Head of caudate nucleus (tissue), 42 donors: ENCODE data around the gene ROBO1.
"Not testable (repeated sequence)": the region's sequence is repeated elsewhere in the genome, so short reads cannot be mapped to it uniquely, and the experiment has no call there.

Experiments
- DNase-seq, 42 donors: peaks; one replicate each; pipeline versions ENCODE4 v3.0.0 to v3.0.0-alpha.2; 2020 to 2021; ENCODE audit warnings: mixed read lengths in 7 of 42
- intact Hi-C: fragments of 100-400 bp; cut with DNase I; formaldehyde crosslinking; loops from one replicate; pipeline ENCODE4 v1.15.0; 2022

The ROBO1 gene

GRCh38 chr3:79217096-79217495, 550.7 kb downstream of the ROBO1 start:
- DNase-seq = no peak
- intact Hi-C loops = no loop called here

GRCh38 chr3:79215286-79215685, 552.5 kb downstream of the ROBO1 start:
- intact Hi-C loops = no loop called here
- no peak for DNase-seq

DNA sequence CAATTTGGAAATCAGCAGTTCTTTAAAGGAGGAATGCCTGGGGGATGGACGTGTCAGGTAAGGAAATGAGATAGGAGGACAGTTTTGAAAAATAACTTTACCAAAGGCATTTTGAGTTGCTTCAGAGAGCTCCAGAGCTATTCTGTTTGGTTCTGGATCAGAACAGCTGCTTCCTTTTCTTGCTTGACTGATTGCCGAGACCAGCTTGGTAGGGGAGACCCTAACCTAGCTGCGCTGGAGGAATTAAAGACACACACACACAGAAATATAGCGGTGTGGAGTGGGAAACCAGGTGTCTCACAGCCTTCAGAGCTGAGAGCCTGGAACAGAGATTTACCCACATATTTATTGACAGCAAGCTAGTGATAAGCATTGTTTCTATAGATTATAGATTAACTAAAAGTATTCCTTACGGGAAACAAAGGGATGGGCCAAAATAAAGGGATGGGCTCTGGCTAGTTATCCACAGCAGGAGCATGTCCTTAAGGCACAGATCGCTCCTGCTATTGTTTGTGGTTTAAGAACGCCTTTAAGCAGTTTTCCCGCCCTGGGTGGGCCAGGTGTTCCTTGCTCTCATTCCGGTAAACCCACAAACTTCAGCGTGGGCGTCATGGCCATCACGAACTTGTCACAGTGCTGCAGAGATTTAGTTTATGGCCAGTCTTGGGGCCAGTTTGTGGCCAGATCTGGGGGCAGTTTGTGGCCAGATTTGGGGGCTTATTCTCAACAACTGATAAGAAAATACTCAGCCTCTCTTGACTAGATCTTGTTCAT, 556.0 kb downstream of the ROBO1 start:
- no peak for DNase-seq
- intact Hi-C loops = no loop called here

GRCh38 chr3:79204351-79204750, 563.4 kb downstream of the ROBO1 start:
- DNase-seq = no peak
- intact Hi-C loops = no loop called here

- DNase-seq = no peak
- intact Hi-C loops = no loop called here
Observed at GRCh38 chr3:79203144-79203519, 564.7 kb downstream of the ROBO1 start.

GRCh38 chr3:79202471-79203143, 565.2 kb downstream of the ROBO1 start:
- intact Hi-C loops = no loop called here

GRCh38 chr3:79200456-79200855, 567.3 kb downstream of the ROBO1 start:
- intact Hi-C loops = no loop called here
- DNase-seq = no peak

More at GRCh38 chr3:79202471-79203143, 565.2 kb downstream of the ROBO1 start:
- no peak for DNase-seq

- intact Hi-C loops = no loop called here
- DNase-seq = no peak
Observed at GRCh38 chr3:79199966-79200365, 567.8 kb downstream of the ROBO1 start.

GRCh38 chr3:79187426-79187825, 580.4 kb downstream of the ROBO1 start:
- DNase-seq = no peak
- intact Hi-C loops = no loop called here

DNA sequence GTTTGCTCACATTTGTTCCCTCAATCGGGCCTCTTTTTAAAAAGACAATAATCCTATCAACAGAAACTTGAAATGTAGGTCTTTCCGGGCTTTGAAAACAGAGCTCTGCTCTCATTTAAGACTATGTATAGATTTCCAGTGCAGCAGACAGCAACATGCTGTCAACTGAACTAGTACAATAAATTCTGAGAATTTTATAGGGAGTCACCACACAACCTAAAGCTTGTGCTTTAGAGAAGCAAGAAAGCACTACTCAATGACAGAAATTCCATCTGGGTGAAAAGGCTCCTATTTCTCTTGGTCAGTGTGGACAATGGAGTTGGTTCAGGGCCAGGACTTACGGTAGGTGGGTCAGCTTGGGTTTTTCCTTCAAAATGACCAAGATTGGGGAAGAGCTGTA, 583.5 kb downstream of the ROBO1 start:
- intact Hi-C loops = no loop called here
- DNase-seq = no peak

DNA sequence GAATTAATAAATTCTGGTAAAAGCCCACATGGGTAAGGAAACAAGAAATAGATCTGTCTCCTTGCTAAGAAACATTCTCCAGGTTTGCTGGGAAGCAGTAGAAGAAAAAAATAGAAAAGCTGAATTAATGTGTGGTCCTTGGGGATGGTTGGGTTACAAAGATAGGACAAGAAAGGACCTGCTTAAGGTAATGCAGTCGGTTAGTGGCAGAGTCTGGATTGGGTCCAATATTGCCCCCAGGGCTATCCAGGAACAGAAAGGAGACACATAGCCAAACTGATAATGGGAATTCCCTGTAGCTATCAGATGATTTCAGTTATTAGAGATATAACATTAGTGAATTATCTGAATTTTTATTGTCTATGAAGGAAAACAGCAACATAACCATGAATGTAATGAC, 584.3 kb downstream of the ROBO1 start:
- no peak for DNase-seq
- intact Hi-C loops = no loop called here

DNA sequence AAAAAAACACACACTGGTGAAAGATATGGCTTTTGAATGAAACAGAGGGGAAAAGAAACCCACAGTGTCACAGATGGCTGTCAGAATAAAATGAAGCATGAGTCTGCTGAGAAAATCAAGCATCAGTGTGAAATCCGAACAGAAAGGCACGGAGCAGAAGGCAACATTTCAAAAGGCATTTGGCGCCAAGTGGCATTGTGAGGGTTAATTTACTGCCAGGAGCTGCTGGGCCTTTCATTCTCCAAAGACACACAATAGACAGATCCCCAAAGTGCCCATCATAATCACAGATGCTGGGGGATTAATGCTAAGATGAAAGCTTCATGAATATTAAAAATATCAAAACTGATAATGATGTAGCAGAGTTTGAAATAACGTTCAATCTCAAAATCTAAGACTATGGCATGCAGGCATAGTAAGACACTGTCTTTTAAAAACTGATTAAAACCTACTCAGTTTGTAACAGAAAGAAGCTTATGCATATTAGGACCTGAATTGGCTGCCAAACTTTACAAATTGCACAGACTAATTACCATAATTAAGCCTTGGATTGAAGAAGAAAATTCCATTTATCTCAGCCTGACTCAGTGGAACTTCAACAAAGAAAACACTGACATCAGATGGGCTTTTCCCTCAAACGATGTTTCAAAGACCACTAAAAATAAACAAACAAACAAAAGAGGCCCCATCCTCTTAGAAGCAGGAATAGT, 589.2 kb downstream of the ROBO1 start:
- intact Hi-C loops = no loop called here
- no peak for DNase-seq

GRCh38 chr3:79175870-79176269, 591.9 kb downstream of the ROBO1 start:
- intact Hi-C loops = no loop called here

GRCh38 chr3:79173259-79173658, 594.5 kb downstream of the ROBO1 start:
- intact Hi-C loops, DNase-seq: not testable (repeated sequence)

More at GRCh38 chr3:79175870-79176269, 591.9 kb downstream of the ROBO1 start:
- no peak for DNase-seq

DNA sequence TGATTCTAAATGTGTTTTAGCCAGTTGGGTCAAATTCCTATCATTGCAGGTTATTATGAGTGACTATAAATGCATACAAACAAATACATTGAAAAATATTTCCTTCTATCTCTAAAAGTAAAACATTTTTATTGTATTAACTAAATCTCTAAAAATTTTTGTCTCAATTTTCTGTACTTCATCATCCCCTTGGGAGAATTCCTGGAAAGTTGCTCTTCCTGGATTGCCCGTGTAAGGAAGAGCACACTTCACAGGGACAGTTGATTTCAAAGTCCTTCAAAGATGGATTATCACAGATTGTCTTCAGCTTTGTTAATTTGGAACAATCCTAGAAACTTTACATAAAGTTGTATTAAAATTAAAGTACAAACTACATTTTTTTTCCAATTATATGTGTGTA, 595.6 kb downstream of the ROBO1 start:
- intact Hi-C loops = no loop called here
- no peak for DNase-seq

- no peak for DNase-seq
- intact Hi-C loops = no loop called here
Observed at GRCh38 chr3:79170021-79170420, 597.8 kb downstream of the ROBO1 start.

GRCh38 chr3:79167651-79168416, 600.0 kb downstream of the ROBO1 start:
- intact Hi-C loops = no loop called here
- DNase-seq = no peak

GRCh38 chr3:79162653-79163052, 605.1 kb downstream of the ROBO1 start:
- DNase-seq = no peak
- intact Hi-C loops = no loop called here

DNA sequence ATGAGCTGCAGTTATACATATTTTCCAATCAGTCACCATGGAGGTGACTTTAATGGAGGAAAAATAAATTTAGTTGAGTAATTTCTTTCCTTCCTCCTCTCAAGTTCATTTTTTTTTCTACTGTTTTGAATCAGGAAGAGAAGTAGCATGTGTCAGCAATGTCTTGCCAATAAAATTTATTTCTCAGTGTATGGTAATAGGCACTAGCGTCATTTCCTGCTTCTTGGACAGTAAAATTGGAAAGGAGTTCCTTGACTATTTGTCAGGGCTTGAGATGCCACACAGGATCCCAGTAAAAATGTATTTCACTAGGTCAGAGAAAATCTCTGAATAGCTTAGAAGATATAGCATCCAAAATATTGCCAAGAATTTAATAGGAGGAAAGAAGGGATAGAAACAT, 605.9 kb downstream of the ROBO1 start:
- intact Hi-C loops = no loop called here

GRCh38 chr3:79160421-79160820, 607.4 kb downstream of the ROBO1 start:
- no peak for DNase-seq
- intact Hi-C loops = no loop called here

More for the DNA sequence above, 605.9 kb downstream of the ROBO1 start:
- no peak for DNase-seq
